Smooth muscle cell (in vitro differentiated cells): ENCODE measurements around the gene SPATC1L. TPM values are rescaled to one million over a fixed set of nuclear protein-coding genes. Genes with fewer than 3 reads are reported as not detected.
"Not testable (repeated sequence)": the region's sequence is repeated elsewhere in the genome, so short reads cannot be mapped to it uniquely, and the experiment has no call there.

Experiments
- DNase-seq: peaks from one replicate; lab custom pipeline; 2025; ENCODE audit not compliant: unreplicated experiment; lab: John Stamatoyannopoulos, UW
- H2AFZ ChIP-seq: fragments of 200-600 bp; sonication (generic); 2 replicates; pipeline ENCODE4 v1.6.0; 2016; ENCODE audit warnings: antibody characterized with exemption, low read depth, mild to moderate bottlenecking
- H3F3A ChIP-seq: fragments of 200-600 bp; sonication (generic); 2 replicates; pipeline ENCODE4 v1.6.0; 2017; ENCODE audit warnings: antibody characterized with exemption, low read depth
- H3K27ac ChIP-seq: fragments of 200-600 bp; sonication (generic); 2 replicates; pipeline ENCODE4 v1.5.1; 2016; ENCODE audit warnings: low read depth, mild to moderate bottlenecking
- H3K27me3 ChIP-seq: fragments of 200-600 bp; sonication (generic); 2 replicates; pipeline ENCODE4 v1.6.1; 2016; ENCODE audit warnings: low read depth, mild to moderate bottlenecking
- H3K36me3 ChIP-seq: fragments of 200-600 bp; sonication (generic); 2 replicates; pipeline ENCODE4 v1.5.1; 2016; ENCODE audit warnings: low read depth
- H3K4me1 ChIP-seq: fragments of 200-600 bp; sonication (generic); 2 replicates; pipeline ENCODE4 v1.5.1; 2016; ENCODE audit warnings: low read depth
- H3K4me2 ChIP-seq: fragments of 200-600 bp; sonication (generic); 2 replicates; pipeline ENCODE4 v1.6.0; 2016; ENCODE audit warnings: mild to moderate bottlenecking
- H3K4me3 ChIP-seq: fragments of 200-600 bp; sonication (generic); 2 replicates; pipeline ENCODE4 v1.5.1; 2016; ENCODE audit warnings: mild to moderate bottlenecking
- H3K79me2 ChIP-seq: fragments of 200-600 bp; sonication (generic); 2 replicates; pipeline ENCODE4 v1.6.0; 2016; ENCODE audit warnings: low read depth, mild to moderate bottlenecking
- H3K9ac ChIP-seq: fragments of 200-600 bp; sonication (generic); 2 replicates; pipeline ENCODE4 v1.6.0; 2016; ENCODE audit warnings: low read depth
- H3K9me3 ChIP-seq: fragments of 200-600 bp; sonication (generic); replicated peaks from 2 replicates; pipeline ENCODE4 v1.5.1; 2016; ENCODE audit warnings: low read depth
- H4K20me1 ChIP-seq: fragments of 200-600 bp; sonication (generic); 2 replicates; pipeline ENCODE4 v1.6.0; 2016; ENCODE audit warnings: low read depth
- CTCF ChIP-seq: fragments of 200-600 bp; sonication (generic); IDR thresholded peaks from 2 replicates; pipeline ENCODE4 v1.5.1; 2017; ENCODE audit warnings: borderline replicate concordance, mild to moderate bottlenecking, antibody characterized with exemption; ENCODE audit not compliant: insufficient read depth, poor library complexity, severe bottlenecking
- WGBS: methylation state at CpG from one replicate; pipeline ENCODE4 v1.1.7; 2016; ENCODE audit warnings: low lambda C conversion rate; 5-methylcytosine and 5-hydroxymethylcytosine counted together
- polyA plus RNA-seq: library from polyadenylated mRNA; unstranded; fragments of >200 nt; fragmentation: Nextera tagmentation; extraction: Ambion mirVana; gene quantifications from 2 replicates; pipeline ENCODE4 v1.2.1, GENCODE V29; 2016
- total RNA-seq: library from RNA; depleted of rRNA; stranded (reverse); fragments of >200 nt; gene quantifications from 2 replicates; pipeline ENCODE4 v1.2.3, GENCODE V29; 2014

The SPATC1L gene
- total and polyA plus RNA-seq, 2 experiments from 2014 or later = 6.4 to 36.5 TPM

- Histone ChIP-seq H3K4me2 (no peak overlapping the region), H4K20me1 (no peaks in the 10 kb centered on the region), H3K9ac (no peak overlapping the region), H3K27ac (no peak overlapping the region), H3K36me3 (no peaks in the 10 kb centered on the region), H3F3A (no peaks in the 10 kb centered on the region), H3K4me1 (peaks cover 3% of the 10 kb centered on the region), H2AFZ (no peak overlapping the region), H3K79me2 (peaks cover 16% of the 10 kb centered on the region), H3K4me3 (no peak overlapping the region), H3K9me3 (no peaks in the 10 kb centered on the region), H3K27me3 (no peaks in the 10 kb centered on the region)
- 96% methylated on average over 24 of the region's 26 CpGs for WGBS
- no peak for DNase-seq
- TF ChIP-seq CTCF = no peak
Measured at GRCh38 chr21:46180778-46181391, 3.4 kb downstream of the SPATC1L start.

- Histone ChIP-seq H3K9me3 (no peaks in the 10 kb centered on the region), H3K79me2 (peaks cover 16% of the 10 kb centered on the region), H3K9ac (no peak overlapping the region), H3K27me3 (no peaks in the 10 kb centered on the region), H3K4me3 (no peak overlapping the region), H3K27ac (no peak overlapping the region), H3K4me2 (no peak overlapping the region), H3F3A (no peaks in the 10 kb centered on the region), H2AFZ (no peak overlapping the region), H4K20me1 (no peaks in the 10 kb centered on the region), H3K36me3 (no peaks in the 10 kb centered on the region), H3K4me1 (peaks cover under 1% of the 10 kb centered on the region)
- WGBS = 80% methylated on average over 24 of the region's 24 CpGs
- no peak for DNase-seq
- no peak for TF ChIP-seq CTCF
Measured at GRCh38 chr21:46180079-46180722, 4.1 kb downstream of the SPATC1L start.

DNA sequence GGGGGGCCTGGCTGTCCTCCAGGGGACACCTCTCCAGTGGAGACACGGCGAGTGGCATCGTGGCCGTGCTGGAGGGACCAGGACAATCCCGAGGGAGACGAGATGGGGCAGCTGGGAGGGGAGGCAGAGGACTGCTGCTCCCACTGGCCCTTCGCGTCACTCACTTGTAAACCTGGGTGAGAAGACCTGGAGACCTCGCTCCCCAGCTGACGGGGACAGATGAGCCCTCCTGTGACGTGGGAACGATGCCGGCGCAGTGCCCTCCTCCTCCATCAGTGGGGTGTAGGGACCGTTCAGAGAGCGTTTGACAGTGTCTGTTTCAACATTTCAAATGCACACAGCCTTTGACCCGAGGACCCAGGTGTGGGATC lies 4.6 kb downstream of the SPATC1L start:
- Histone ChIP-seq H3K4me1 (no peaks in the 10 kb centered on the region), H3K4me3 (no peak overlapping the region), H3K27me3 (no peaks in the 10 kb centered on the region), H3K36me3 (no peaks in the 10 kb centered on the region), H3K4me2 (no peak overlapping the region), H3K9me3 (no peaks in the 10 kb centered on the region), H3K79me2 (peaks cover 16% of the 10 kb centered on the region), H2AFZ (no peak overlapping the region), H3K27ac (no peak overlapping the region), H3K9ac (no peak overlapping the region), H4K20me1 (no peaks in the 10 kb centered on the region), H3F3A (no peaks in the 10 kb centered on the region)
- no peak for TF ChIP-seq CTCF
- 94% methylated on average over 17 of the region's 17 CpGs for WGBS
- no peak for DNase-seq

GRCh38 chr21:46178961-46179360 lies 5.3 kb downstream of the SPATC1L start:
- H3K4me2 ChIP-seq = no peak overlapping the region
- H3F3A ChIP-seq = no peaks in the 10 kb centered on the region
- no peak overlapping the region for H3K4me3 ChIP-seq
- H3K79me2 ChIP-seq = peaks cover 16% of the 10 kb centered on the region
- no peak overlapping the region for H3K9ac ChIP-seq
- DNase-seq = no peak
- 97% methylated on average over 4 of the region's 4 CpGs for WGBS
- no peaks in the 10 kb centered on the region for H4K20me1 ChIP-seq
- no peaks in the 10 kb centered on the region for H3K27me3 ChIP-seq
- no peak overlapping the region for H2AFZ ChIP-seq
- no peaks in the 10 kb centered on the region for H3K4me1 ChIP-seq
- no peaks in the 10 kb centered on the region for H3K36me3 ChIP-seq
- no peak overlapping the region for H3K27ac ChIP-seq
- H3K9me3 ChIP-seq = no peaks in the 10 kb centered on the region
- TF ChIP-seq CTCF = no peak

GRCh38 chr21:46176443-46177129 lies 7.7 kb downstream of the SPATC1L start:
- H3F3A ChIP-seq, H3K4me2 ChIP-seq, H4K20me1 ChIP-seq, DNase-seq, H3K27me3 ChIP-seq, H2AFZ ChIP-seq, H3K9ac ChIP-seq, H3K4me1 ChIP-seq, H3K36me3 ChIP-seq, H3K9me3 ChIP-seq, H3K27ac ChIP-seq, H3K4me3 ChIP-seq: not testable (repeated sequence)
- WGBS = 99% methylated on average over 3 of the region's 3 CpGs
- peaks cover 16% of the 10 kb centered on the region for H3K79me2 ChIP-seq
